IPS DF 4.7 (cell line): Measurements from ENCODE around the gene VCL.

Source experiments
- DNase-seq: peaks from one replicate; pipeline ENCODE4 v3.0.0-alpha.2; 2013; ENCODE audit warnings: low spot score; ENCODE audit errors: extremely low read depth

Gene VCL

DNA sequence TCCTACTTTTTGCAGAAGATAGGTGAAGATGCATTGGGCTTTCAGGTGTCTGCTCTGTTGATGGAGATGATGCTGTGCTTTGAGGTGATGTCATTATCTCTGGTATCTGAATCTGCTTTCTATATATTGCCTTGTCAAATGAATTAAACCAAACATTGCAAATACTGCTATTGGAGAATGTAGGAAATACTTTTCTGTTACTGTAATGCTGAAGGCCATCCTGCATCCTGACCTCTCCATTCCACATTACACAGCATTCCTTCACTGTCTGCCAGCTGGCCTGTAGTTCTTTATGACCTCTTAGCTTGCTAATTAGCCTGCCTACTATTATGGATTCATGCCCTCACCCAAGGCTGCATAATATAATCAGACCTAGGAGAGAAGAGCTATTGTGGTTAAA, 73.2 kb downstream of the VCL start:
- DNase-seq, result no peak

DNA sequence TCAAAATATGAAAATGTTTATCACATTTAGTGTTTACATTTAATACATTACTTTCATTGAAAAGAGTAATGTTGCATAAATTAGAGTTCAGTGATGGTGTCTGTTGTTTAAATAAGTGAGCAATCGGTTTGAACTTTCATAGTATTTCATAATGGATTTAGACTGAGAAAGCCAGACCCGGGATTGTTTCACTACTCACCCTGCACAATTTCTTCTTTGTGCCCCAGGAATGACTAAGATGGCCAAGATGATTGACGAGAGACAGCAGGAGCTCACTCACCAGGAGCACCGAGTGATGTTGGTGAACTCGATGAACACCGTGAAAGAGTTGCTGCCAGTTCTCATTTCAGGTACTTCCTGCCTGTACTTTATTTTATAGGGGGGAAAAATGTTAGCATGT, 74.6 kb downstream of the VCL start:
- no peak for DNase-seq

DNA sequence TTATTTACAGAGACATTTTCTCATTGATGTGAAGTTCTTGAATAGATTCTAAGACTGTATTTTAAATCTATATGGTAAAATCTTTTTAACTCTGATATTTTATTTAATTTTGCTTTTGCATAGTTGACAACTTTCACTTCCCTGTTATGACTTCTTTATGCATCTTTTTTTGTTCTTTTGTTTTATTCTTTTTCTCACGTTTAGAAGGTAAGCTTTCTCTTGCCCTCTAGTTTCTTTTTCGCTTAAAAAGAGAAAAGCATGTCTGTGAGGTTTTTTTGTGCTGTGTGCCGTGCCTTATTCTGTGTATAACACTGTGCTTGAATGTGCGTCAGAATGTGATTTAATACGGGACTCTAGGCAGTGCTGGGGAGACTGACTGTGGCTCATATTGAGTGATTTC, 78.0 kb downstream of the VCL start:
- DNase-seq, result no peak

DNA sequence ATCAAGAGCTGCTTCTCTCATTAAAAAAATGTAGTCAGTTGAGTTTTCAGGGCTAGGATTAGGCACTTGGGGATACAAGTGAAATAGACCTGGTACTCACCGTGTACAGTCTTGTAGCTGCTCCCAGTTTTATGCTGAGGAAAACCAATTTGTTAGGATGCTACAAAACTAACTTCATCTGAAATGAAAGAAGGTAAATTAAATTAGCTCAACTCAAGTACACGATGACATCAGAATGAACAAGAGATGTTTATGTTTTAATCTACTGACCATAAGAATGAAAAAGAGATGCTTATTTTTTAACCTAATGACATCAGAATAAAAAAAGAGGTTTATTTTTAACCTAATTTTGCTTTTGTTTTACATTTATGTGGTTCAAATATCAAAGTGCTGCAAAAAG, 79.0 kb downstream of the VCL start:
- DNase-seq, result no peak

DNA sequence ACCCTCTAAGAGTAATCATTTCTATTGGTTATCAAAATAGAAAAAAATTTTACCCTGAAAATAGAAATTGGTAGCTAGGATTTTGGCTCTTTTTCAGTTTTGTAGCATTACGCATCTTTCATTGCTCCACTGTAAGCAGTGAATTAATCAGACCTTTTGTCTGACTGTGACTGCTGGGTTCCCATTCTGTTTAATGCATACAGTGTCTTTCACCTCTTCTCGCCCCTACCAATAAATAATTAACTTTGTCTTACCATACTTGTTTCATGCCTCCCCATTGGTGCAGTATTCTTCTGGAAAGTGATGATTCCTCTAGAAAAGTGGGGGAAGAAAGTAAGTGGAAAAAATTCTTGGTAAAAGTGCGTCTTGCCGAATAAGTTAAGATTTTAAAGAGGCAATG, 79.5 kb downstream of the VCL start:
- DNase-seq, result no peak

DNA sequence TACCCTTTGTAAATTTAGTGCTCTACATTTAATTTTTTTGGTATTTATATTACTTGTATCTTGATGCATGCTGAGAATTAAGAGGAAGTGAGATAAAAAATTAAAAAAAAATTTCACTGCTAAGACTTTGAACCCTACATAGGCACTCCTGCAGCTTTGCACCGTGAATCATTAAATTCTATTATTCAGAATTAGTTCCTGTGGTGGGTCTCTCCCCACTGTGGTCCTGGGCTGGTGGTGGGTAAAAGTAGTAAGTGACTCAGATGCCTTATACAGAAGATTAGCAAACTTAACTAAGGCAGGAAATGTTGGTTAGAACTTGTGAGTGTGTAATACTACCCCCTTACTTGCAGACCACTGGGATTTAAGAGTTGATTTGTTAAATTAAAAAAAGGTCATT, 80.1 kb downstream of the VCL start:
- DNase-seq, result no peak

DNA sequence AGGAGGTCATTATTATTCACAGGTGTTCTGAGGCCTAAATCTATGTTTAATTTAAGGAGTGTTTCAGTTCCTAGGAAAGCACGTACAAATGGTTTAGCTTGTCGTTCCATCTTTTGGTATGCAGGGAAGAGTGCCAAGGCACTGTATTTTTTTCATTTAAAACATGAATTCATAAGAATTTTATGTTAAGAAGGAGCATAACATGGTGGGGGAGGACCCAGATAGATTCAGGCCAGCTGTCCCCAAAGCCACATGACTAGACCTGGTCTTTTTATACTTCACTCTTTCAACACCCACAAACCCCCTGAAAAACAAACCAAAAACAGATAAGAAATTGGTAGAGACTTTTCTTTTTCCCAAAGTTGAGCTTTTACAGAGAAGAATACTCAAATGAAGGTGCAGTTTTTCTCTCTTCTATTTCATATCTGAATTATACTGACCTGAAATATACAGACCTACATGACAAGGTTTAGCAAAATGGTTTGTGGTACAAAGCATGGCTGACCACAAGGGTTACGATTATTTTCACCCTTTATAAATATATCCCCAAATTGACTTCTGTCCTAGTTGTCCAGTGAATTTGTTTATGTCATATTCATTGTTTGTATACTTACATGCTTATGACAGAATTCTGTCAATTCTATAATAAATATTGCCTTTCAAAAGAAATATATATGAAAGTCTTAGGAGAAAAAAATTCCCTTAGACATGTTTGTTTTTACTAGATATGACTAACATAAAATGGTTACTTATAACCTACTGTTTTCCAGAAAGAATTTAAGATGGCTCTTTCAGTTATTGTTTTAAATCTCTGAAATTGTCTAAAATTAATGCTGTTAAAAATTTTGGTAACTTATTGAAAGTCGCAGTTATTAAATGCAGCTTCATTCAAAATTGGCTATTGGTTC, 81.4 kb downstream of the VCL start:
- no peak for DNase-seq

DNA sequence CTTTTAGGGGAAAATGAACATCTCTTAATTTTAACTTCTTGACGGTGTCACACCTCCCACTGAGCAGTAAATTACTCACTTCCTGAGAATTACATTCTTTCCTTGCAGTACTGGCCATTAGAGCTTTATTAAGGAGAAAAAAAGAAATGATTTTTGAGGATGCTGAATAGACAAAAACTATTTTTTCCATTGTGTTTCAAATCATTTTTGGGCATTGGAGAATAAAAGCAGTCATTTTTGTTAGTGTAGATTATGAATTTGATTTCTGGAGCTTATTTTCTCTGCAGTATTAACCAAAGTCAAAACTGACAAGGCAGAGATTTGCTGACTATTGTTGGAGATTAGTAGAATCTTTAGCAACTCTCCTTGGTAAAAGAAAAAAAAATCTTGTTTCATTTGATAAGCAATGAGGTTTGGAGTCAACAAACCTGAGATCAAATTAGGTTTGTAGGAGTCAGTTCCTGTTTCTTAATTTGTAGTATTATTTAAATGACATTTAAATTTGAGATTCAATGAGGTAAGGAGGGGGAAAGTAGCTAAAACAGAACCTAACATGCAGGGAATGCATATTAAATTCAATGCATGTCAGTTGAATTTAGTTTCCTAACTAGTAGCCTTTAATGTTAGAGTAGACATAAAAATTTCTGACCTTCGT, 82.1 kb downstream of the VCL start:
- DNase-seq, result no peak

DNA sequence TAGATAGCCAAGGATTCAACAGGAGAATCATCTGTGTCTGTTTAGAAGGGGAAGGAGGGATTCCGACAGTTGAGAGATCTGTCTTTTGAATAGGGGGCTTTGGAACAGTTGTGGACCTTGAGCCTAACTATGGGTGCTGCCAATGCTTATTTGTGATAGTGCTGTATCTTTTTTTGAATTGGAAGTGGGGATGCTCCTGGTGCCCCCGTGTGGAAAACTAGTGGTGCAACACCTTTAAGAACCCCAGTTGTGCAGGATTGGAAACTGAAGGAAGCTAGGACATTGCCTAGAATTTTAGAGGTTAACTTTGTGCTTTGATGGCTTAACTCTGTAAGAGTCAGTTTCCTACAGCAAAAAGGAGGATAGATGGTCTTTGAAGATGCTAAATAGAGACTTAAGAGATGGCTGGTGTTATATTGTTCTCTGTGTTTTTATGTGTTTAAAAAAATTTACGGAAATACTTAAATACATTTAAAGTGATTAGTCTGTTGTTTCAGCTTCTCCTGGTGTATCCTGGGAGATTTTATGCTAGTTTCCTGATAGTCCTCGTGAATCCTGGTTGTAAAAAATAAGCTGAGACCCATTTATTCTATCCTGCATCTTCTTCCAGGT, 83.4 kb downstream of the VCL start:
- no peak for DNase-seq

DNA sequence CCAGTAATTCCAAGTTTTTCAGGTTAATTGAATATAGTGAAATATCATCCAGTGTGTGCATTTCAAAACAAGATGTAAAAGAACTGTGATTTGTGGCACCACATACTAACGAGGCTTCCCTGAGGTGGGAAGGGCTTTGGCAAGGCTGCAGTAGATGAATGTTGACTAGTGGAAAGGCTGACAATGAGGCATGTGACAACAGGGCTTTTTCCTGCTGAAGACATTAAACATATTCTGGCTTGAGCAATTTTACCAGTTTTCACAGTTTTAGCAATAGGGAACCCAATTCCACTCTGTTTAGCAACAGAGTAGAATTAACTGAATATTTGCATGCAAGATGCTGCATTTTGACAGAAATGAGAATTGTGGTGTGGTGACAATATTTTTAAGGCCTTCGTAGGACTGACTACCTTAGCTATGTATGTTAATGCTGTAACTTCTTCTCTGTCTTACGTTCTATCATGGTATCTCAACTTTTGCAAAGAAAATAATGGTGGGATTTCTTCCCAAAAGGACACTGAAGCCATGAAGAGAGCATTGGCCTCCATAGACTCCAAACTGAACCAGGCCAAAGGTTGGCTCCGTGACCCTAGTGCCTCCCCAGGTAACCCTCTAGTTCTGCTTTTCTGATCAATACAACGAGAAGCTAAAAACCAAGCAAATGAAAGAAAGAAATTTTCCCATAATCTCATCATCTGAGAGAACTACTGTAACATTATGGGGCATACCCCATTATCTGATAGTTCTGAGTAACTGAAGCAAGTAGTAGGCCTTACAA, 84.2 kb downstream of the VCL start:
- no peak for DNase-seq

DNA sequence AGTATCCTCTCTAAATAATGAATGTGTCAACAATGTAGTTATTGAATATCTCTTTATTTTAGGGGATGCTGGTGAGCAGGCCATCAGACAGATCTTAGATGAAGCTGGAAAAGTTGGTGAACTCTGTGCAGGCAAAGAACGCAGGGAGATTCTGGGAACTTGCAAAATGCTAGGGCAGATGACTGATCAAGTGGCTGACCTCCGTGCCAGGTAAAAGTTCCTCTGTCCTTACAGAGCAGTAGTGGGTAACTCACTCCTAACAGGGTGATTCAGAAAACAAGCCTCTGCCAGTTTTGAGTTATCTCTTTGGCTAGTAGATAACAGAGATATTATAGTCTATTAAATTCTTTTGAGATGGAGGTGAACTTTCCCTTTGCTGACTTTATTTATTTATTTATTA, 85.4 kb downstream of the VCL start:
- DNase-seq, result no peak

DNA sequence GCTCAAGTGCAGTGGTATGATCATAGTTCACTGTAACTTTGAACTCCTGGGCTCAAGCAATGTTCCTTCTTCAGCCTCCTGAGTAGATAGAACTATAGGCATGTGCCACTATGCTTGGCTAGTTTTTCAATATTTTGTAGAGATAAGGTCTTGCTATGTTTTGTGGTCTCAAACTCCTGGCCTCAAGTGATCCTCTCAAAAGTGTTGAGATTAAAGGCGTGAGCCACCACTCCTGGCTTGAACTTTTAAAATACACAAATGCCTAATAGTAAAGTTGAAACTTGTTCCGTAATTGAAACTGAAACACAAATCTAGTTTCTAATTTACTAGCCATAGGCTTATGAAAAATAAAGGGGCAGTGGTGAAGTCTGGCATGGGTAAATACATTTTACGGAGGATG, 87.0 kb downstream of the VCL start:
- DNase-seq, result no peak

DNA sequence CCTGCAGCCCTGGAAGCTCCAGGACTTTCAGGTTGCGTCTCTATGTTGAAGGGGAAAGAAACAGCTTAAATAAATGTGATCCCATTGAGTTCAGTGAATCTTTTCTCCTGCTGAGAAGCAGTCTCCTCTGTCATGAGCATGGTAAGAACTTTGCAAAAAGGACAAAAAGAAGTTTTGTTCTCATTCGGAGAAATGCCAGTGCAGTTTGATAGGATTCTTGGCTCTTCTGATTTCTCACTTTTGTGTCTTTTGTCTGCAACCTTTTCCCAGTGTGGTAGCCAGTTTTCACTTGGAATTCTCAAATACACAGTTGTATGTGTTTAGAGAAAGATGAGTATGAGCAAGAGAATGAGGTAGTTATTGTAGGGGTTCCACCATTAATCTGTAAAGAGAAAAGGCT, 88.4 kb downstream of the VCL start:
- no peak for DNase-seq

DNA sequence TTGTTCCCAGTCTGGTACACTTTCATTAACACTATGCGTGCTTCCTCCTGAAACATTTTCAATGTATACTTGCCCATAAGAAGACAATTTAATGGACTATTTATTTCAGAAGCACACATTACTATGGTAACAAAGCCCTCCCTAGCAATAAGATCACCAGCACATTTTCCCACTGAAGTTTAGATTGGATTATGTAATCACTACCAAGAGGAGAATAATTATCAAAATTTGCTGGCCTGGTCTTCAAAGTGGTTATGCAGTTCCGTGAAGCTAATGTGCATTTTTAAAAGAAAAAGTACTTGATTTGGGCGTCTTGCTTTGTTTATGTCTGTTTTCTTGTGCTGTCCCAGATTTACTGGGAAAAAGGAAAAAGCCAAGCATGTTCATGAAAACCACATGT, 90.8 kb downstream of the VCL start:
- no peak for DNase-seq

DNA sequence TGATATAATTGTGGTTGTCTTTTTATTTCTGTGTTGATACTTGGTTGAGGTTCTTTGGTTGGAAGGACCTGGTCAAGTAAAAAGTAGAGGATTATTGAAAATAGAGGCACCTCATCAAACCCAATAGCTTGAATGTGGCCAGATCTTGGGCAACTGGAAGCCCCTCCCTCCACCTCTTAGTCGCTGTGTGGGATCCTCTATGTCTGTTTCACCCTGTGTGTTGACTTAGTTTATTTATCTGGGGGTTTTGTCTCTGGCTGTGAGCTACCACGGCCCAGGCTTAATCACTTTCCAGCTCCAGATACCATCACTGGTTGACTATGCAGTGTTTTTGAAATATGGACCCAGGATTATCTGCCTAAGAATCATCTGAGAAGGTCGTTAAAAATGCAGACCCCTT, 94.5 kb downstream of the VCL start:
- no peak for DNase-seq

DNA sequence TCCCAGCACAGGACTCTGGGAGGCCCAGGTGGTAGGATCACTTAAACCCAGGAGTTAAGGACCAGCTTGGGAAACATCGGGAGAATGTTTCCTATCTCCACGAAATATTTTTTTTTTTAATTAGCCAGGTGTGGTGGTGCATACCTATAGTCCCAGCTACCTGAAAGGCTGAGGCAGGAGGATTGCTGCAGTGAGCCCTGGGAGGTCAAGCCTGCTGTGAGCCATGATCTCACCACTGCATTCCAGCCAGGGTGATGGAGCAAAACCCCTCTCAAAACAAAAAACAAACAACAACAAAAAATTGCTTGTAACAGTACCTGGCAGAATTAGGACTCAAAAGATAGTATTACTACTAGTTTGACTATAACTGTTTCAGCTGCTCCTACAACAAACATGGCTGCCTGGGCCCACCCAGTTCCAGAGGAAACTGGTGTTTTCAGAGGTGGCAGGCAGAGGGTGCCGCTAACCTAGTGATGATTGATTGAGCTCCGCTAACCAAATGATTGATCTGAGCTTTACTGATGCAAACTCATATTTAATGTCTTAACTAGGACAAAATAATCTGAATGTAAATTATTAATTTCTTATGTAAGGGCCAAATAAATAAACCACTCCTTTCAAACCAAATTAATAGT, 95.7 kb downstream of the VCL start:
- DNase-seq, result no peak

DNA sequence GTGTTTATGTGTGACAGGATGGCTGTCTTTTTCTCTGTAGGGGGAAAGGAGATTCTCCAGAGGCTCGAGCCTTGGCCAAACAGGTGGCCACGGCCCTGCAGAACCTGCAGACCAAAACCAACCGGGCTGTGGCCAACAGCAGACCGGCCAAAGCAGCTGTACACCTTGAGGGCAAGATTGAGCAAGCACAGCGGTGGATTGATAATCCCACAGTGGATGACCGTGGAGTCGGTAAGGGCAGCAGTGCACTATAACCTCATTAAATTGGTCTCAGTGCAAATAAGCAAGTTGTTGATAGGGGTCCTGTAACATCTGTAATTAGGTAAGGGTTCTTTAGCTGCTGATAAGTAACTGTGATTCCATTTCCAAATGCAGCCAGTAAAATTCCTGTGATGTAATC, 96.3 kb downstream of the VCL start:
- no peak for DNase-seq

DNA sequence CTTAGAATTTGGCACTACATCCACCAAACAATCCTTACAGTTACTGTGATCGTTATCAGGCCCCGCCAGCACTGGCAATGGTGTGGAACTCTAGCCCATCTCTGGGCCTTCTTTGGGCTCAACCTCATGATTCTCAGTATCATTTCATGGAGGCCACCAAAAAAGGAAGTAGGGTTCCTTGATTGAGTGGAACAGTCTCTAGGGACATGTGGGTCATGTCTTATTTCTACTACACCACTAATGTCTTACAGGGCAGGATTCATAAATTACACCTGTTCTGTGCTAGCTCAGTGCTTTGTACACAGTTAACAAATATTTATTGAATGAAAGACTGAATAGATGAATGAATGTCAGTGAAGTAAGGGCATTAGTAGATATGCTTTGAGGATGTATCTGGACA, 98.9 kb downstream of the VCL start:
- no peak for DNase-seq

DNA sequence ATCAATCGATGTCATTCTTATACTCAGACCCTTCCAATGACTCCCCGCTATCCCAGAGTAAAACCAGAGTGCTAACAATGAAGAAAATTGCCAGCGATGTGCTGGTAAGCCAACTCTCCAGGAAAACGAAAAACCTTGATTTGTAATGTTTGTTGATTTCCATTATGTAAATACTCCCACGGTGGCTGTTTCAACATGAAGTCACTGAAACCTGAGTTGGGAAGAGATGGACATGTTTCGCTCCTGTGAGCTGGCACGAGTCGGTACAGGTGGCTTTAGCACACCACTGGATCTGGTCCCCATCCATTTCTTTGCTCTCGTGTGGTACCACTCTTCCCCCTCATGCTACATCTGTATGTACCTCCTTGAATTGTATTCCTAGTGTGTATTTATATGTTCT, 99.9 kb downstream of the VCL start:
- DNase-seq, result no peak

DNA sequence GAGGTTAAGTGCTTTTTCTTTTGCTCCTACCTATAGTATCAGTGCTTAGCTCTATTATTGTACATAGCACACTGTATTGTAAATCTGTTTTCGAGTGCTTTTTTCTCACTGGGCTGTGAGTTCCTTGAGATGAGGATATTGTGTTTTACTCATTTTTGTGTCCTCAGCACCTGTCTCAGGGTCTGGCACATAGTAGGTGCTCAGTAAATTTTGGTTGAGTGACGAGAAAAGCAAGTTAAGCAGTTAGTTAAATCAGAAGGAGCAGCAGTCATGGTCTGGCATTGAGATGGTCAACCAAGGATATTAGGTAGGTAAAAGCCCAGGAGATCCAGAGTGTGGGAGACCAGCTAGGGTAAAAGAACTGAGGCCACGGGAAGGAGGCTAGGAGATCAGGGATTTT, 101.5 kb downstream of the VCL start:
- no peak for DNase-seq

DNA sequence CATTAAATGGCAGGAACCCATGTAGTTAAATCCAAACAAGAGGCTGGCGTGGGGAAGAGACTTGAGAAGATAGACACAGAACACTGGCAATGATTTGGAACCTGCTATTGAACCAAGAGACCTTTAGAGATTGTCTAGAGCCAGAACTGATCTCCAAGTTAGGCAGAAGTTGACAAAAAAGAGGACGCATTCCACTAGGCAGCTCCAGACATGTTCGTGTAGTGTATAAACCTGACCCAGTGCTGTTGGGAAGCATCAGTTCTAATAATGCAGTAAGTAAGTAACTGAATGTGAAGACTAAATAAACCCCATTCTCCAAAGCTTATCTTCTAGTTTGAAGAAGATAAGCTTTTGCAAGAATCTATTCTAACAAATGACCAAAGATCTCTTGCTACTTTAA, 101.9 kb downstream of the VCL start:
- DNase-seq, result no peak
